Measurements from ENCODE around the gene GRIP1. TPM values are rescaled to one million over a fixed set of nuclear protein-coding genes. Genes with fewer than 3 reads are reported as not detected.

Gene GRIP1
- polyA plus RNA-seq, 1 donor from 2014 or later = not detected

- no peaks in the 10 kb centered on the region for H3K9me3 Mint-ChIP-seq
- no peak overlapping the region for H3K27ac Mint-ChIP-seq
- peaks cover 0 to 4% (median 4%) of the 10 kb centered on the region in 3 donors for H3K4me1 Mint-ChIP-seq
- H3K27me3 Mint-ChIP-seq = no peaks in the 10 kb centered on the region
- H3K36me3 Mint-ChIP-seq = no peaks in the 10 kb centered on the region
- no peak overlapping the region for H3K4me3 Mint-ChIP-seq
These were observed 74.8 kb downstream of the GRIP1 start for GRCh38 chr12:66603981-66604479.

GRCh38 chr12:66603461-66603860, 75.4 kb downstream of the GRIP1 start:
- H3K9me3 Mint-ChIP-seq = no peaks in the 10 kb centered on the region
- H3K36me3 Mint-ChIP-seq = no peaks in the 10 kb centered on the region

GRCh38 chr12:66602483-66603143, 76.3 kb downstream of the GRIP1 start:
- Mint-ChIP-seq H3K4me3 (no peak overlapping the region), H3K9me3 (no peaks in the 10 kb centered on the region), H3K36me3 (no peaks in the 10 kb centered on the region), H3K27me3 (no peaks in the 10 kb centered on the region), H3K4me1 (peaks cover 0 to 4% (median 4%) of the 10 kb centered on the region in 3 donors), H3K27ac (no peak overlapping the region)

More at GRCh38 chr12:66603461-66603860, 75.4 kb downstream of the GRIP1 start:
- no peaks in the 10 kb centered on the region for H3K27me3 Mint-ChIP-seq
- peaks cover 0 to 4% (median 4%) of the 10 kb centered on the region in 3 donors for H3K4me1 Mint-ChIP-seq
- H3K4me3 Mint-ChIP-seq = no peak overlapping the region
- H3K27ac Mint-ChIP-seq = no peak overlapping the region

- no peaks in the 10 kb centered on the region for H3K9me3 Mint-ChIP-seq
- no peaks in the 10 kb centered on the region for H3K36me3 Mint-ChIP-seq
These were observed 78.0 kb downstream of the GRIP1 start for GRCh38 chr12:66600903-66601302.

GRCh38 chr12:66599816-66600215, 79.1 kb downstream of the GRIP1 start:
- no peaks in the 10 kb centered on the region for H3K27me3 Mint-ChIP-seq

More at GRCh38 chr12:66600903-66601302, 78.0 kb downstream of the GRIP1 start:
- Mint-ChIP-seq H3K4me3 (no peak overlapping the region), H3K4me1 (peaks cover 0 to 4% (median 4%) of the 10 kb centered on the region in 3 donors), H3K27me3 (no peaks in the 10 kb centered on the region), H3K27ac (no peak overlapping the region)

GRCh38 chr12:66598608-66599007, 80.3 kb downstream of the GRIP1 start:
- Mint-ChIP-seq H3K9me3 (no peaks in the 10 kb centered on the region), H3K36me3 (no peaks in the 10 kb centered on the region), H3K4me3 (no peak overlapping the region), H3K27ac (no peak overlapping the region), H3K4me1 (peaks cover 0 to 4% (median 4%) of the 10 kb centered on the region in 3 donors), H3K27me3 (no peaks in the 10 kb centered on the region)

More at GRCh38 chr12:66599816-66600215, 79.1 kb downstream of the GRIP1 start:
- Mint-ChIP-seq H3K4me1 (peaks cover 0 to 4% (median 4%) of the 10 kb centered on the region in 3 donors), H3K9me3 (no peaks in the 10 kb centered on the region), H3K27ac (no peak overlapping the region), H3K36me3 (no peaks in the 10 kb centered on the region), H3K4me3 (no peak overlapping the region)

GRCh38 chr12:66598079-66598478, 80.8 kb downstream of the GRIP1 start:
- Mint-ChIP-seq H3K4me3 (no peak overlapping the region), H3K9me3 (no peaks in the 10 kb centered on the region), H3K4me1 (peaks cover 0 to 4% (median 4%) of the 10 kb centered on the region in 3 donors), H3K36me3 (no peaks in the 10 kb centered on the region), H3K27me3 (no peaks in the 10 kb centered on the region), H3K27ac (no peak overlapping the region)

- Mint-ChIP-seq H3K4me1 (peaks cover 0 to 4% (median 2%) of the 10 kb centered on the region in 3 donors), H3K4me3 (no peak overlapping the region), H3K27me3 (peaks cover 2% of the 10 kb centered on the region), H3K36me3 (no peaks in the 10 kb centered on the region), H3K27ac (no peak overlapping the region), H3K9me3 (no peaks in the 10 kb centered on the region)
These were observed 82.7 kb downstream of the GRIP1 start for GRCh38 chr12:66596199-66596598.

GRCh38 chr12:66594688-66595087, 84.2 kb downstream of the GRIP1 start:
- Mint-ChIP-seq H3K4me3 (no peak overlapping the region), H3K9me3 (no peaks in the 10 kb centered on the region), H3K27me3 (peaks cover 2% of the 10 kb centered on the region), H3K36me3 (no peaks in the 10 kb centered on the region), H3K27ac (peak overlapping the region in 1 of 3 donors; percentile 28), H3K4me1 (no peaks in the 10 kb centered on the region)

- Mint-ChIP-seq H3K4me3 (no peak overlapping the region), H3K4me1 (peaks cover 0 to 3% (median 0%) of the 10 kb centered on the region in 3 donors), H3K27me3 (peaks cover 2% of the 10 kb centered on the region)
These were observed 88.4 kb downstream of the GRIP1 start for GRCh38 chr12:66590275-66590985.

GRCh38 chr12:66589095-66589494, 89.8 kb downstream of the GRIP1 start:
- Mint-ChIP-seq H3K27ac (no peak overlapping the region), H3K4me3 (no peak overlapping the region), H3K27me3 (peaks cover 2% of the 10 kb centered on the region), H3K4me1 (peaks cover 0 to 3% (median 0%) of the 10 kb centered on the region in 3 donors), H3K9me3 (no peaks in the 10 kb centered on the region), H3K36me3 (no peaks in the 10 kb centered on the region)

More at GRCh38 chr12:66590275-66590985, 88.4 kb downstream of the GRIP1 start:
- no peaks in the 10 kb centered on the region for H3K9me3 Mint-ChIP-seq
- no peaks in the 10 kb centered on the region for H3K36me3 Mint-ChIP-seq
- no peak overlapping the region for H3K27ac Mint-ChIP-seq

- H3K4me1 Mint-ChIP-seq = peaks cover 0 to 3% (median 0%) of the 10 kb centered on the region in 3 donors
- H3K27ac Mint-ChIP-seq = no peak overlapping the region
- H3K36me3 Mint-ChIP-seq = no peaks in the 10 kb centered on the region
- H3K9me3 Mint-ChIP-seq = no peaks in the 10 kb centered on the region
- H3K27me3 Mint-ChIP-seq = peaks cover 2% of the 10 kb centered on the region
- H3K4me3 Mint-ChIP-seq = no peak overlapping the region
These were observed 91.0 kb downstream of the GRIP1 start for GRCh38 chr12:66587912-66588311.

GRCh38 chr12:66584673-66585072, 94.2 kb downstream of the GRIP1 start:
- no peaks in the 10 kb centered on the region for H3K9me3 Mint-ChIP-seq
- H3K4me3 Mint-ChIP-seq = no peak overlapping the region
- H3K36me3 Mint-ChIP-seq = no peaks in the 10 kb centered on the region
- H3K27ac Mint-ChIP-seq = no peak overlapping the region
- peaks cover 0 to 3% (median 0%) of the 10 kb centered on the region in 3 donors for H3K4me1 Mint-ChIP-seq
- H3K27me3 Mint-ChIP-seq = no peaks in the 10 kb centered on the region

GRCh38 chr12:66573605-66574004, 105.3 kb downstream of the GRIP1 start:
- Mint-ChIP-seq H3K9me3 (no peaks in the 10 kb centered on the region), H3K27me3 (no peaks in the 10 kb centered on the region), H3K4me3 (no peak overlapping the region), H3K4me1 (peaks cover 0 to 5% (median 4%) of the 10 kb centered on the region in 3 donors), H3K27ac (no peak overlapping the region), H3K36me3 (no peaks in the 10 kb centered on the region)

GRCh38 chr12:66572845-66573244, 106.0 kb downstream of the GRIP1 start:
- Mint-ChIP-seq H3K4me1 (peaks cover 0 to 5% (median 4%) of the 10 kb centered on the region in 3 donors), H3K27ac (no peak overlapping the region)

More at GRCh38 chr12:66572845-66573244, 106.0 kb downstream of the GRIP1 start:
- Mint-ChIP-seq H3K27me3 (no peaks in the 10 kb centered on the region), H3K9me3 (peaks cover 0 to 1% (median 0%) of the 10 kb centered on the region in 3 donors), H3K36me3 (no peaks in the 10 kb centered on the region), H3K4me3 (no peak overlapping the region)
